K562 (cell line): Measurements from ENCODE around the gene TFCP2. TPM values are rescaled to one million over a fixed set of nuclear protein-coding genes. Genes with fewer than 3 reads are reported as not detected.

ENCODE experiments used
- CC2D1A ChIP-seq: fragments of 450-650 bp; IDR thresholded peaks from 2 replicates; pipeline ENCODE4 v1.6.1; 2017; ENCODE audit warnings: mild to moderate bottlenecking
- CREB3 ChIP-seq: fragments of 450-650 bp; conservative IDR thresholded peaks from 2 replicates; pipeline ENCODE4 v1.6.1; 2016; ENCODE audit warnings: missing genetic modification characterization, low read depth, mild to moderate bottlenecking, missing compliant biosample characterization, moderate library complexity
- ELK3 ChIP-seq: fragments of 450-650 bp; formaldehyde crosslinking; IDR thresholded peaks from 2 replicates; pipeline ENCODE4 v1.4.0; 2020; ENCODE audit warnings: mild to moderate bottlenecking
- EWSR1 ChIP-seq: fragments of 450-650 bp; IDR thresholded peaks from 2 replicates; pipeline ENCODE4 v1.6.1; 2018; ENCODE audit warnings: borderline replicate concordance, mild to moderate bottlenecking, low read depth, moderate library complexity; ENCODE audit not compliant: partially characterized antibody
- GATAD2A ChIP-seq: fragments of 450-650 bp; IDR thresholded peaks from 2 replicates; pipeline ENCODE4 v1.6.1; 2017
- HDGF ChIP-seq: fragments of 450-650 bp; IDR thresholded peaks from 2 replicates; pipeline ENCODE4 v1.6.1; 2016
- LARP7 ChIP-seq: fragments of 450-650 bp; IDR thresholded peaks from 2 replicates; pipeline ENCODE4 v1.6.1; 2016
- MLX ChIP-seq, 2 experiments: fragments of 450-650 bp in 1 of 2; sonication (generic) in 1 of 2; formaldehyde crosslinking; conservative IDR thresholded peaks; 2 replicates each; pipeline versions ENCODE4 v1.4.0 to v1.8.1; 2020 to 2022; ENCODE audit warnings: mild to moderate bottlenecking in 1 of 2, missing genetic modification reagents in 1 of 2
- MYNN ChIP-seq, 2 experiments: sonication (generic); formaldehyde crosslinking in 1 of 2; IDR thresholded peaks; 2 replicates each; pipeline versions ENCODE4 v1.5.0 to v1.6.1; 2016 to 2020; ENCODE audit warnings: antibody characterized with exemption in 1 of 2, missing genetic modification reagents in 1 of 2
- NFE2L1 ChIP-seq: fragments of 450-650 bp; IDR thresholded peaks from 2 replicates; pipeline ENCODE4 v1.6.1; 2016; ENCODE audit warnings: missing genetic modification characterization, low read depth, mild to moderate bottlenecking, missing compliant biosample characterization, moderate library complexity, borderline replicate concordance
- RBM25 ChIP-seq: fragments of 200-400 bp; formaldehyde crosslinking; IDR thresholded peaks from 2 replicates; pipeline ENCODE4 v1.6.1; 2018; ENCODE audit warnings: low read length, low read depth, moderate library complexity; ENCODE audit not compliant: severe bottlenecking
- RUNX1 ChIP-seq: sonication (generic); IDR thresholded peaks from 2 replicates; pipeline ENCODE4 v1.6.1; 2016; ENCODE audit warnings: antibody characterized with exemption, low read depth
- SMARCA4 ChIP-seq: fragments of 450-650 bp; IDR thresholded peaks from 2 replicates; pipeline ENCODE4 v1.6.1; 2016
- STAT5B ChIP-seq: fragments of 250-450 bp; sonication (Bioruptor Pico); IDR thresholded peaks from 2 replicates; pipeline ENCODE4 v1.8.0; 2021; ENCODE audit warnings: mild to moderate bottlenecking, inconsistent platforms
- USF1 ChIP-seq: sonication (generic); formaldehyde crosslinking; IDR thresholded peaks from 2 replicates; pipeline ENCODE4 v1.9.0; 2022; ENCODE audit warnings: mild to moderate bottlenecking, missing genetic modification reagents
- ZBTB43 ChIP-seq: sonication (generic); formaldehyde crosslinking; IDR thresholded peaks from 2 replicates; pipeline ENCODE4 v1.8.0; 2023; ENCODE audit warnings: mild to moderate bottlenecking, missing genetic modification reagents
- ZHX1 ChIP-seq: fragments of 150-350 bp; conservative IDR thresholded peaks from 2 replicates; pipeline ENCODE4 v1.6.1; 2014; ENCODE audit warnings: low read length
- ZKSCAN1 ChIP-seq: fragments of 150-350 bp; IDR thresholded peaks from 2 replicates; pipeline ENCODE4 v1.6.1; 2016; ENCODE audit warnings: low read depth, low read length
- ZNF384 ChIP-seq: IDR thresholded peaks from 2 replicates; pipeline ENCODE4 v1.6.1; 2012; ENCODE audit warnings: low read depth, low read length, improper control_type of control experiment
- ZZZ3 ChIP-seq: fragments of 450-650 bp; IDR thresholded peaks from 2 replicates; pipeline ENCODE4 v1.6.1; 2016; ENCODE audit warnings: antibody characterized with exemption, mild to moderate bottlenecking, moderate library complexity
- polyA plus RNA-seq, 8 experiments: library from polyadenylated mRNA; depleted of rRNA in 4 of 8; stranded (reverse) in 5 of 8; unstranded in 3 of 8; fragments of >200 nt; fragmentation: Nextera tagmentation in 2 of 8; fragmentation: Illumina TruSeq in 1 of 8; extraction: Ambion mirVana in 2 of 8; extraction: Trizol in 1 of 8; gene quantifications; 2 replicates each; pipeline versions ENCODE4 v1.2.1 to v1.2.3, GENCODE V29; 2011 to 2014; ENCODE audit warnings: inconsistent platforms in 1 of 8, missing spikeins in 1 of 8
- total RNA-seq, 7 experiments: library from RNA; depleted of rRNA in 6 of 7; stranded (reverse); fragments of >200 nt in 6 of 7; fragmentation: Illumina TruSeq in 2 of 7; extraction: Trizol in 2 of 7; gene quantifications; 2 replicates each; pipeline versions ENCODE4 v1.2.1 to v1.2.3, GENCODE V29; 2011 to 2021; ENCODE audit warnings: low replicate concordance in 1 of 7

The TFCP2 gene
- total and polyA plus RNA-seq, 9 of the 15 experiments (the other 6 are each of a cell fraction or from before 2014, with no cell fraction given), result 8.0 to 38.9 (median 19.3) TPM

- TF ChIP-seq NFE2L1 (no peak), CC2D1A (no peak), SMARCA4 (no peak), MYNN (IDR thresholded peaks at IDR 0.05) (no peak), MYNN (CRISPR knock-in tag; IDR thresholded peaks at IDR 0.05) (no peak), GATAD2A (0 out of 2 replicates have a peak, but pooled peaks have one; percentile 56), RUNX1 (no peak), ZHX1 (no peak), HDGF (no peak), MLX (CRISPR knock-in tag; conservative IDR thresholded peaks at IDR 0.05) (no peak), ZKSCAN1 (no peak), ZNF384 (no peak), STAT5B (CRISPR knock-in tag) (no peak), ZBTB43 (0 out of 2 replicates have a peak, but pooled peaks have one; percentile 51), ELK3 (no peak), USF1 (CRISPR knock-in tag) (no peak), LARP7 (0 out of 2 replicates have a peak, but pooled peaks have one; percentile 0), CREB3 (tag) (no peak), ZZZ3 (no peak), RBM25 (no peak), EWSR1 (no peak)
Measured at GRCh38 chr12:51083126-51083833, 89.7 kb downstream of the TFCP2 start, which contains the start of gene CSRNP2 (continued).
